Mesendoderm (in vitro differentiated cells): ENCODE measurements around the gene CRADD.

ENCODE experiments used
- DNase-seq: peaks from one replicate; pipeline ENCODE4 v3.0.0; 2013
- H2AK5ac ChIP-seq: 2 replicates; pipeline ENCODE4 v1.6.1; 2013; ENCODE audit warnings: low read length, inconsistent platforms
- H2BK120ac ChIP-seq: 2 replicates; pipeline ENCODE4 v1.6.1; 2013; ENCODE audit warnings: low read depth, mild to moderate bottlenecking, low read length, moderate library complexity, mixed read lengths
- H2BK15ac ChIP-seq: replicated peaks from 2 replicates; pipeline ENCODE4 v1.6.1; 2013; ENCODE audit warnings: low read depth, mild to moderate bottlenecking, moderate library complexity
- H2BK5ac ChIP-seq: 2 replicates; pipeline ENCODE4 v1.6.1; 2013; ENCODE audit warnings: low read length, inconsistent platforms
- H3K18ac ChIP-seq: 2 replicates; pipeline ENCODE4 v1.6.1; 2013; ENCODE audit warnings: mild to moderate bottlenecking, low read length, mixed read lengths
- H3K23ac ChIP-seq: one replicate; pipeline ENCODE4 v1.6.1; 2013; ENCODE audit warnings: low read length
- H3K27ac ChIP-seq: 2 replicates; pipeline ENCODE4 v1.5.1; 2013; ENCODE audit warnings: low read depth, mild to moderate bottlenecking, inconsistent platforms, low read length, moderate library complexity
- H3K27me3 ChIP-seq: 2 replicates; pipeline ENCODE4 v1.6.1; 2013; ENCODE audit warnings: low read length, control low read depth, mild to moderate bottlenecking, inconsistent platforms; ENCODE audit not compliant: insufficient read depth, poor library complexity
- H3K36me3 ChIP-seq: 2 replicates; pipeline ENCODE4 v1.6.1; 2013; ENCODE audit warnings: low read length, inconsistent platforms; ENCODE audit not compliant: control insufficient read depth, insufficient read depth
- H3K4ac ChIP-seq: one replicate; pipeline ENCODE4 v1.6.1; 2013; ENCODE audit warnings: low read depth, mild to moderate bottlenecking, low read length, moderate library complexity
- H3K4me1 ChIP-seq: 2 replicates; pipeline ENCODE4 v1.6.1; 2013; ENCODE audit warnings: low read depth, low read length, inconsistent platforms; ENCODE audit not compliant: control insufficient read depth
- H3K4me2 ChIP-seq: 2 replicates; pipeline ENCODE4 v1.6.1; 2013; ENCODE audit warnings: low read length
- H3K4me3 ChIP-seq: 2 replicates; pipeline ENCODE4 v1.5.1; 2013; ENCODE audit warnings: mild to moderate bottlenecking, low read length
- H3K56ac ChIP-seq: one replicate; pipeline ENCODE4 v1.6.1; 2013; ENCODE audit warnings: low read length
- H3K79me1 ChIP-seq: 2 replicates; pipeline ENCODE4 v1.6.1; 2013; ENCODE audit warnings: low read length, inconsistent platforms
- H3K79me2 ChIP-seq: 2 replicates; pipeline ENCODE4 v1.6.1; 2013; ENCODE audit warnings: mild to moderate bottlenecking, low read length; ENCODE audit not compliant: control insufficient read depth, insufficient read depth
- H3K9ac ChIP-seq: 2 replicates; pipeline ENCODE4 v1.6.1; 2013; ENCODE audit warnings: low read length, inconsistent platforms
- H4K5ac ChIP-seq: one replicate; pipeline ENCODE4 v1.6.1; 2013; ENCODE audit warnings: low read length
- H4K8ac ChIP-seq: one replicate; pipeline ENCODE4 v1.6.1; 2013; ENCODE audit warnings: low read depth, mild to moderate bottlenecking, control low read depth, low read length, moderate library complexity
- WGBS: extraction: QIAGEN DNeasy Blood & Tissue Kit; methylation state at CpG from one replicate; pipeline ENCODE4 v1.1.7; 2013; ENCODE audit warnings: low lambda C conversion rate, missing lambda C conversion rate; ENCODE audit not compliant: insufficient coverage; ENCODE audit errors: extremely low coverage; 5-methylcytosine and 5-hydroxymethylcytosine counted together

Gene CRADD

GRCh38 chr12:93679308-93679925 lies 2.2 kb downstream of the CRADD start:
- no peak overlapping the region for H3K9ac ChIP-seq
- H2BK5ac ChIP-seq, result no peak overlapping the region
- no peaks in the 10 kb centered on the region for H3K27me3 ChIP-seq
- H3K79me2 ChIP-seq, result no peaks in the 10 kb centered on the region
- no peak overlapping the region for H3K4ac ChIP-seq
- no peak overlapping the region for H3K23ac ChIP-seq
- no CpG with 5 or more reads among the region's 8 CpGs for WGBS
- H3K18ac ChIP-seq, result no peak overlapping the region
- no peak overlapping the region for H3K4me3 ChIP-seq
- H2AK5ac ChIP-seq, result no peak overlapping the region
- H4K8ac ChIP-seq, result no peak overlapping the region
- no peak overlapping the region for H3K4me2 ChIP-seq
- no peak overlapping the region for H3K27ac ChIP-seq
- no peak overlapping the region for H4K5ac ChIP-seq
- no peak overlapping the region for H3K56ac ChIP-seq
- no peak overlapping the region for H2BK120ac ChIP-seq
- H3K79me1 ChIP-seq, result no peaks in the 10 kb centered on the region
- peaks cover 8% of the 10 kb centered on the region for H3K4me1 ChIP-seq
- no peak for DNase-seq
- no peaks in the 10 kb centered on the region for H3K36me3 ChIP-seq
- no peak overlapping the region for H2BK15ac ChIP-seq

GRCh38 chr12:93680006-93680405 lies 2.8 kb downstream of the CRADD start:
- Histone ChIP-seq H2BK5ac (no peak overlapping the region), H3K4me2 (no peak overlapping the region), H3K36me3 (no peaks in the 10 kb centered on the region), H3K23ac (no peak overlapping the region), H4K5ac (no peak overlapping the region), H3K56ac (no peak overlapping the region), H3K4me1 (peaks cover 8% of the 10 kb centered on the region), H3K79me2 (no peaks in the 10 kb centered on the region), H3K27ac (no peak overlapping the region), H2AK5ac (no peak overlapping the region), H3K4me3 (no peak overlapping the region), H2BK15ac (no peak overlapping the region), H3K9ac (no peak overlapping the region), H3K4ac (no peak overlapping the region), H3K27me3 (no peaks in the 10 kb centered on the region), H2BK120ac (no peak overlapping the region), H3K18ac (no peak overlapping the region), H4K8ac (no peak overlapping the region), H3K79me1 (no peaks in the 10 kb centered on the region)
- no peak for DNase-seq
- WGBS, result no CpG with 5 or more reads among the region's 2 CpGs

GRCh38 chr12:93682846-93683261 lies 5.7 kb downstream of the CRADD start:
- DNase-seq, result peak; percentile 77
- Histone ChIP-seq H2BK120ac (no peak overlapping the region), H3K4me2 (no peak overlapping the region), H3K79me1 (no peaks in the 10 kb centered on the region), H3K27me3 (no peaks in the 10 kb centered on the region), H3K18ac (no peak overlapping the region), H4K5ac (no peak overlapping the region), H3K9ac (no peak overlapping the region), H3K23ac (no peak overlapping the region), H3K27ac (no peak overlapping the region), H3K56ac (peak overlapping the region; percentile 37), H4K8ac (no peak overlapping the region), H3K79me2 (no peaks in the 10 kb centered on the region), H3K4me3 (no peak overlapping the region), H2BK15ac (no peak overlapping the region), H2BK5ac (no peak overlapping the region), H2AK5ac (no peak overlapping the region), H3K4ac (no peak overlapping the region), H3K4me1 (peaks cover 7% of the 10 kb centered on the region), H3K36me3 (no peaks in the 10 kb centered on the region)
- WGBS, result no CpG with 5 or more reads among the region's 5 CpGs

GRCh38 chr12:93683410-93683809 lies 6.2 kb downstream of the CRADD start:
- Histone ChIP-seq H3K56ac (peak overlapping the region; percentile 34), H2BK15ac (no peak overlapping the region), H2BK120ac (no peak overlapping the region), H3K23ac (no peak overlapping the region), H4K5ac (no peak overlapping the region), H3K18ac (no peak overlapping the region), H3K36me3 (no peaks in the 10 kb centered on the region), H3K4me1 (peaks cover 5% of the 10 kb centered on the region), H3K79me1 (no peaks in the 10 kb centered on the region), H2AK5ac (peak overlapping the region; percentile 51), H2BK5ac (no peak overlapping the region), H3K79me2 (no peaks in the 10 kb centered on the region), H3K4ac (no peak overlapping the region), H3K4me3 (no peak overlapping the region), H4K8ac (no peak overlapping the region), H3K27me3 (no peaks in the 10 kb centered on the region), H3K4me2 (no peak overlapping the region), H3K9ac (no peak overlapping the region), H3K27ac (no peak overlapping the region)
- WGBS, result no CpG with 5 or more reads among the region's 5 CpGs
- no peak for DNase-seq

- H3K79me2 ChIP-seq, result no peaks in the 10 kb centered on the region
- no peak overlapping the region for H3K56ac ChIP-seq
- no peak overlapping the region for H2AK5ac ChIP-seq
- no peak overlapping the region for H2BK120ac ChIP-seq
- no peak overlapping the region for H4K8ac ChIP-seq
- H3K4me1 ChIP-seq, result peaks cover 5% of the 10 kb centered on the region
- no peak overlapping the region for H4K5ac ChIP-seq
- H3K4me2 ChIP-seq, result no peak overlapping the region
- DNase-seq, result no peak
- H3K27ac ChIP-seq, result no peak overlapping the region
- no peak overlapping the region for H3K18ac ChIP-seq
- no peaks in the 10 kb centered on the region for H3K27me3 ChIP-seq
- H3K36me3 ChIP-seq, result no peaks in the 10 kb centered on the region
- H3K79me1 ChIP-seq, result no peaks in the 10 kb centered on the region
- H3K4me3 ChIP-seq, result no peak overlapping the region
- H2BK5ac ChIP-seq, result no peak overlapping the region
- 100% methylated on average over 1 of the region's 4 CpGs for WGBS
- no peak overlapping the region for H3K23ac ChIP-seq
- H3K4ac ChIP-seq, result no peak overlapping the region
- H3K9ac ChIP-seq, result no peak overlapping the region
- H2BK15ac ChIP-seq, result no peak overlapping the region
Observed at GRCh38 chr12:93684716-93685115, 7.5 kb downstream of the CRADD start.
